H9 (cell line): ENCODE measurements around the gene CPNE8. TPM values are rescaled to one million over a fixed set of nuclear protein-coding genes. Genes with fewer than 3 reads are reported as not detected.

Experiments used
- DNase-seq: peaks from one replicate; pipeline ENCODE4 v3.0.0-alpha.2; 2017
- H2AFZ ChIP-seq: one replicate; pipeline ENCODE4 v1.6.1; 2013; ENCODE audit warnings: mild to moderate bottlenecking, low read length, control low read depth, moderate library complexity
- H2AK5ac ChIP-seq: 2 replicates; pipeline ENCODE4 v1.6.1; 2013; ENCODE audit warnings: low read length, control low read depth, mixed read lengths; ENCODE audit not compliant: insufficient read length
- H2BK120ac ChIP-seq: one replicate; pipeline ENCODE4 v1.6.1; 2013; ENCODE audit warnings: low read depth, mild to moderate bottlenecking, low read length, control low read depth, inconsistent platforms; ENCODE audit not compliant: poor library complexity, severe bottlenecking
- H2BK12ac ChIP-seq: 2 replicates; pipeline ENCODE4 v1.6.1; 2013; ENCODE audit warnings: low read length, control low read depth, mixed read lengths, low read depth; ENCODE audit not compliant: insufficient read length
- H2BK15ac ChIP-seq: 2 replicates; pipeline ENCODE4 v1.6.1; 2013; ENCODE audit warnings: low read depth, low read length, control low read depth
- H2BK20ac ChIP-seq: one replicate; pipeline ENCODE4 v1.6.1; 2013; ENCODE audit warnings: low read depth, mild to moderate bottlenecking, low read length, control low read depth, inconsistent platforms; ENCODE audit not compliant: poor library complexity, severe bottlenecking
- H2BK5ac ChIP-seq: 2 replicates; pipeline ENCODE4 v1.6.1; 2013; ENCODE audit warnings: low read length, control low read depth, mixed read lengths; ENCODE audit not compliant: insufficient read length
- H3K14ac ChIP-seq: 2 replicates; pipeline ENCODE4 v1.6.1; 2013; ENCODE audit warnings: low read length, control low read depth; ENCODE audit not compliant: insufficient read depth
- H3K18ac ChIP-seq: 2 replicates; pipeline ENCODE4 v1.6.1; 2013; ENCODE audit warnings: low read depth, mild to moderate bottlenecking, mixed read lengths, low read length, control low read depth; ENCODE audit not compliant: insufficient read length
- H3K23ac ChIP-seq: 2 replicates; pipeline ENCODE4 v1.6.1; 2013; ENCODE audit warnings: low read length, control low read depth, mixed read lengths, low read depth; ENCODE audit not compliant: insufficient read length
- H3K23me2 ChIP-seq: 2 replicates; pipeline ENCODE4 v1.6.1; 2013; ENCODE audit warnings: low read depth, mild to moderate bottlenecking, mixed read lengths, low read length, control low read depth; ENCODE audit not compliant: insufficient read length, poor library complexity, severe bottlenecking
- H3K27ac ChIP-seq: 2 replicates; pipeline ENCODE4 v1.5.1; 2013; ENCODE audit warnings: low read length, control low read depth, mixed read lengths, low read depth; ENCODE audit not compliant: insufficient read length
- H3K27me3 ChIP-seq: 2 replicates; pipeline ENCODE4 v1.6.1; 2013; ENCODE audit warnings: low read length, control low read depth, inconsistent platforms; ENCODE audit not compliant: insufficient read depth
- H3K4ac ChIP-seq: 2 replicates; pipeline ENCODE4 v1.6.1; 2013; ENCODE audit warnings: low read depth, mild to moderate bottlenecking, control low read depth, inconsistent platforms, low read length, moderate library complexity
- H3K4me1 ChIP-seq: 2 replicates; pipeline ENCODE4 v1.6.1; 2013; ENCODE audit warnings: low read length, control low read depth, inconsistent platforms; ENCODE audit not compliant: insufficient read depth
- H3K4me2 ChIP-seq: 2 replicates; pipeline ENCODE4 v1.6.1; 2013; ENCODE audit warnings: low read length, control low read depth, mixed read lengths; ENCODE audit not compliant: insufficient read length, insufficient read depth
- H3K56ac ChIP-seq: 2 replicates; pipeline ENCODE4 v1.6.1; 2013; ENCODE audit warnings: low read depth, mild to moderate bottlenecking, mixed read lengths, low read length, control low read depth; ENCODE audit not compliant: insufficient read length
- H3K79me1 ChIP-seq: 2 replicates; pipeline ENCODE4 v1.6.1; 2013; ENCODE audit warnings: low read depth, mild to moderate bottlenecking, moderate library complexity, low read length, control low read depth, inconsistent platforms; ENCODE audit not compliant: insufficient read depth, poor library complexity, severe bottlenecking
- H3K79me2 ChIP-seq: 2 replicates; pipeline ENCODE4 v1.6.1; 2013; ENCODE audit warnings: low read length, control low read depth, inconsistent platforms; ENCODE audit not compliant: insufficient read depth
- H3K9ac ChIP-seq: 2 replicates; pipeline ENCODE4 v1.6.1; 2013; ENCODE audit warnings: low read length, control low read depth, mixed read lengths; ENCODE audit not compliant: insufficient read length; ENCODE audit errors: extremely low read depth
- H3K9me3 ChIP-seq: one replicate; pipeline ENCODE4 v1.6.1; 2013; ENCODE audit warnings: low read depth, low read length, inconsistent platforms; ENCODE audit not compliant: control insufficient read depth
- H3T11ph ChIP-seq: one replicate; pipeline ENCODE4 v1.6.1; 2013; ENCODE audit warnings: mild to moderate bottlenecking, low read length, control low read depth, inconsistent platforms
- H4K20me1 ChIP-seq: one replicate; pipeline ENCODE4 v1.6.1; 2013; ENCODE audit not compliant: control insufficient read depth, insufficient read length, insufficient read depth
- H4K5ac ChIP-seq: 2 replicates; pipeline ENCODE4 v1.6.1; 2013; ENCODE audit warnings: low read depth, mild to moderate bottlenecking, mixed read lengths, low read length, control low read depth; ENCODE audit not compliant: insufficient read length
- H4K8ac ChIP-seq: replicated peaks from 2 replicates; pipeline ENCODE4 v1.6.1; 2013; ENCODE audit warnings: low read length, control low read depth, mixed read lengths, low read depth; ENCODE audit not compliant: insufficient read length
- H4K91ac ChIP-seq: 2 replicates; pipeline ENCODE4 v1.6.1; 2013; ENCODE audit warnings: low read depth, mild to moderate bottlenecking, moderate library complexity, mixed read lengths, low read length, control low read depth; ENCODE audit not compliant: insufficient read length
- H3K27ac Mint-ChIP-seq, 3 experiments: 2 replicates in 2 of 3; 3 replicates in 1 of 3; pipeline ENCODE4 v1.8.0; 2020 to 2021; ENCODE audit warnings: mixed read lengths in 3 of 3, mild to moderate bottlenecking in 1 of 3, moderate library complexity in 1 of 3
- H3K27me3 Mint-ChIP-seq: 2 replicates; pipeline ENCODE4 v1.8.0; 2021; ENCODE audit warnings: low read depth, mild to moderate bottlenecking, moderate library complexity, mixed read lengths
- H3K36me3 Mint-ChIP-seq, 3 experiments: 2 replicates in 2 of 3; 3 replicates in 1 of 3; pipeline ENCODE4 v1.8.0; 2020 to 2021; ENCODE audit warnings: low read depth in 3 of 3, mixed read lengths in 3 of 3; ENCODE audit not compliant: insufficient read depth in 1 of 3
- H3K4me1 Mint-ChIP-seq, 2 experiments: 2 replicates each; pipeline ENCODE4 v1.8.0; 2020; ENCODE audit warnings: mixed read lengths in 2 of 2
- H3K4me3 Mint-ChIP-seq, 2 experiments: 2 replicates in 1 of 2; 3 replicates in 1 of 2; pipeline ENCODE4 v1.8.0; 2020 to 2021; ENCODE audit warnings: mild to moderate bottlenecking in 2 of 2, mixed read lengths in 2 of 2, moderate library complexity in 1 of 2
- H3K9me3 Mint-ChIP-seq, 2 experiments: 2 replicates in 1 of 2; 3 replicates in 1 of 2; pipeline ENCODE4 v1.8.0; 2020; ENCODE audit warnings: mild to moderate bottlenecking in 2 of 2, mixed read lengths in 2 of 2, moderate library complexity in 1 of 2
- CTCF ChIP-seq: fragments of 200-600 bp; sonication (generic); conservative IDR thresholded peaks from 3 replicates; pipeline ENCODE4 v1.8.0; 2021; ENCODE audit warnings: antibody characterized with exemption, mild to moderate bottlenecking
- WGBS: extraction: QIAGEN DNeasy Blood & Tissue Kit; methylation state at CpG from one replicate; pipeline ENCODE4 v1.1.7; 2013; ENCODE audit warnings: missing lambda C conversion rate, low lambda C conversion rate, mixed read lengths; ENCODE audit not compliant: insufficient read length; ENCODE audit errors: extremely low coverage; 5-methylcytosine and 5-hydroxymethylcytosine counted together
- total RNA-seq: library from RNA; stranded (reverse); gene quantifications from 2 replicates; pipeline ENCODE4 v1.2.1, GENCODE V29; 2021

CPNE8 gene
- total RNA-seq, 1 experiment from 2014 or later, result 1.9 TPM

GRCh38 chr12:38847247-38847646 lies 58.1 kb downstream of the CPNE8 start:
- H3K23me2 ChIP-seq, result no peaks in the 10 kb centered on the region
- no peaks in the 10 kb centered on the region for H3K79me1 ChIP-seq
- Mint-ChIP-seq H3K4me3 (no peak overlapping the region), H3K4me1 (peaks cover 5 to 6% of the 10 kb centered on the region in 2 experiments), H3K27ac (peak overlapping the region in 2 of 3 experiments; percentile 45 to 92; a peak in 3 of 7 replicates), H3K27me3 (no peaks in the 10 kb centered on the region), H3K9me3 (no peaks in the 10 kb centered on the region), H3K36me3 (no peaks in the 10 kb centered on the region)
- no peak overlapping the region for H3K27ac ChIP-seq
- no peak overlapping the region for H3K56ac ChIP-seq
- no peak overlapping the region for H3K14ac ChIP-seq
- H2BK120ac ChIP-seq, result no peak overlapping the region
- no CpG with 5 or more reads among the region's 2 CpGs for WGBS
- H3K4me1 ChIP-seq, result no peaks in the 10 kb centered on the region
- no peak overlapping the region for H2BK12ac ChIP-seq
- H3K79me2 ChIP-seq, result no peaks in the 10 kb centered on the region; the same call in 1 of the 2 replicates
- no peak overlapping the region for H2AK5ac ChIP-seq
- no peak overlapping the region for H2BK5ac ChIP-seq
- H3K9me3 ChIP-seq, result no peaks in the 10 kb centered on the region
- no peak overlapping the region for H3K9ac ChIP-seq
- H3K4ac ChIP-seq, result no peak overlapping the region
- no peaks in the 10 kb centered on the region for H4K20me1 ChIP-seq
- no peak overlapping the region for H2BK15ac ChIP-seq
- no peak overlapping the region for H2AFZ ChIP-seq
- no peak overlapping the region for H3K4me2 ChIP-seq
- no peak overlapping the region for H2BK20ac ChIP-seq
- H4K5ac ChIP-seq, result no peak overlapping the region
- no peak overlapping the region for H3K18ac ChIP-seq
- no peak overlapping the region for H3T11ph ChIP-seq
- no peak overlapping the region for H4K8ac ChIP-seq
- H3K23ac ChIP-seq, result no peak overlapping the region
- H3K27me3 ChIP-seq, result no peaks in the 10 kb centered on the region
- DNase-seq, result no peak
- no peak overlapping the region for H4K91ac ChIP-seq
- TF ChIP-seq CTCF, result no peak
